Measurements from ENCODE around the gene UTP25. TPM values are rescaled to one million over a fixed set of nuclear protein-coding genes. Genes with fewer than 3 reads are reported as not detected.

The UTP25 gene
- total RNA-seq, 1 donor from 2014 or later: 4.6 TPM

DNA sequence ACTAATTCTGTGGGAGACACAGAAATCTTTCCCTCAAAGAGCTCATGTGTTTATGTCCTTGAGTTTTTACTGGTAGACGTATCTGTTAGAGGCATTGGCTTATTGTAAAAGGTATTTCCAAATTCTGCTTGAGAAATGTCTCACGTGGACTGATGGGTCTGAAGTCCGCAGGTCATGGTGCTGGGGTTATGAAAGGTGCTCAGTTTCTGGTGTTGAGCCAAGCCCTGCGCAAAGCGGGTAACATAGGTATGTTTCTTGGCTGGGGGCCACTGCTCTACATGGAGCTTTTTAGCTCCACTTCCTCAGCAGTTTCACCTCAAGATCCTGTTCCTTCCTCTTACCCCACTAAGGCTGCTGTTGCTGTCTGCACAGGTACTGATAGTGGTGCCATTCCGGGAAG lies 10.8 kb downstream of the UTP25 start:
- Mint-ChIP-seq H3K27ac (ENCODE audit: unreplicated experiment) (no peak overlapping the region), H3K4me1 (ENCODE audit: low read depth, unreplicated experiment) (no peaks in the 10 kb centered on the region), H3K27me3 (ENCODE audit: unreplicated experiment) (no peaks in the 10 kb centered on the region), H3K4me3 (ENCODE audit: unreplicated experiment) (no peak overlapping the region), H3K36me3 (ENCODE audit: unreplicated experiment) (no peaks in the 10 kb centered on the region), H3K9me3 (ENCODE audit: unreplicated experiment) (no peaks in the 10 kb centered on the region)
- no peak for DNase-seq
- TF ChIP-seq, protein P1, sequence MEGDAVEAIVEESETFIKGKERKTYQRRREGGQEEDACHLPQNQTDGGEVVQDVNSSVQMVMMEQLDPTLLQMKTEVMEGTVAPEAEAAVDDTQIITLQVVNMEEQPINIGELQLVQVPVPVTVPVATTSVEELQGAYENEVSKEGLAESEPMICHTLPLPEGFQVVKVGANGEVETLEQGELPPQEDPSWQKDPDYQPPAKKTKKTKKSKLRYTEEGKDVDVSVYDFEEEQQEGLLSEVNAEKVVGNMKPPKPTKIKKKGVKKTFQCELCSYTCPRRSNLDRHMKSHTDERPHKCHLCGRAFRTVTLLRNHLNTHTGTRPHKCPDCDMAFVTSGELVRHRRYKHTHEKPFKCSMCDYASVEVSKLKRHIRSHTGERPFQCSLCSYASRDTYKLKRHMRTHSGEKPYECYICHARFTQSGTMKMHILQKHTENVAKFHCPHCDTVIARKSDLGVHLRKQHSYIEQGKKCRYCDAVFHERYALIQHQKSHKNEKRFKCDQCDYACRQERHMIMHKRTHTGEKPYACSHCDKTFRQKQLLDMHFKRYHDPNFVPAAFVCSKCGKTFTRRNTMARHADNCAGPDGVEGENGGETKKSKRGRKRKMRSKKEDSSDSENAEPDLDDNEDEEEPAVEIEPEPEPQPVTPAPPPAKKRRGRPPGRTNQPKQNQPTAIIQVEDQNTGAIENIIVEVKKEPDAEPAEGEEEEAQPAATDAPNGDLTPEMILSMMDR (IDR thresholded peaks at IDR 0.05; ENCODE audit: partially characterized antibody, unreplicated experiment): no peak

DNA sequence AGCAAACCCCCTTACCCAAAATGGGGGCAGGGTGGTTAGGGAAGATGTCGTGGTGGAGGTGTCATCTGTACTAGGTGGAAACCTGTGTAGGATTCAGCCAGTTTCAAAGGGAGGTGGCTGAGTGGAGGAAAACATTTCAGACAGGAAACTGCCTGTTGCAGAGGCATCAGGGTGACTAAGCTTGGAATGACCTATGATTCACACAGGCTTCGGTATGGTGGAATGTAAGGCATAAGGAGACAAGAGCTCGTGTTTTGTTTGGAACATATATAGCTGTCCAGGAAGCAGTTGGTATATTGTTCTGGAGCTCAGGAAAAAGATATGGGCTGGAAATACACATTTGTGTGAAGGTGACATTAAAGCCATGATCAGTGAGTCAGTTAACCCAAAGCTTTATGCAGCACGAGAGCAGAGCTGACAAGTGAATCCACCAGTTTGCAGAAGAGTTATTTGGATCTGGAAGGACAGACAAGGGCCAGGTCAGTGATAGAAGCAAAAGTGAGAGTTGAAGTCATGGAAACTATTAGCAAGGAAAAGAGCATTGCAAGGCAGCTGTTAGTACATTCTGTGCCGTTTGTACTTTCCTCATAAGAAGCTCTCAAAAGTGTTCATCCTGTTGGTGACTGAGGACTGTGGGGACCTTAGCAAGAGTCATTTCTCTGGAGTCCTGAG lies 12.2 kb downstream of the UTP25 start:
- DNase-seq: no peak
- H3K27me3 Mint-ChIP-seq (ENCODE audit: unreplicated experiment): no peaks in the 10 kb centered on the region
- H3K9me3 Mint-ChIP-seq (ENCODE audit: unreplicated experiment): no peaks in the 10 kb centered on the region
- TF ChIP-seq, protein P1 (IDR thresholded peaks at IDR 0.05; ENCODE audit: partially characterized antibody, unreplicated experiment): no peak
- no peak overlapping the region for H3K27ac Mint-ChIP-seq (ENCODE audit: unreplicated experiment)
- H3K4me1 Mint-ChIP-seq (ENCODE audit: low read depth, unreplicated experiment): no peaks in the 10 kb centered on the region
- H3K4me3 Mint-ChIP-seq (ENCODE audit: unreplicated experiment): no peak overlapping the region
- H3K36me3 Mint-ChIP-seq (ENCODE audit: unreplicated experiment): no peaks in the 10 kb centered on the region

DNA sequence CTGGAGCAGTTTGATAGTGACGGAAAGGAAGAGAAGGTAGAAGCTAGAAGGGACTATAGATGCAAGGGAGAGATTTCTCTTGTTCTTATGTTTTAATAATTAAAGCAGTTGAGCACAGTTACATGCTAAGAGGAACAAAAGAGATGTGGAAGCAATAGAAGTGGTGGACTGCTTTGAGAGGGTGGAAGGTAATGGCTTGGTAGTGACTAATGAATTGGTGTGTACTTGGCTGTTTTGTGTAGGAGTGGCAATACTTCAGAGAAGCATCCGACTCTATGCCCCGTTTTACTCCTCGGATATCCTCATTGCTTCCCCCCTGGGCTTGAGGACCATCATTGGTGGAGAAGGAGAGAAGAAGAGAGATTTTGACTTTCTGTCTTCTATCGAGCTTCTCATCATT lies 12.8 kb downstream of the UTP25 start:
- Mint-ChIP-seq H3K4me1 (ENCODE audit: low read depth, unreplicated experiment) (no peaks in the 10 kb centered on the region), H3K36me3 (ENCODE audit: unreplicated experiment) (no peaks in the 10 kb centered on the region), H3K9me3 (ENCODE audit: unreplicated experiment) (no peaks in the 10 kb centered on the region), H3K4me3 (ENCODE audit: unreplicated experiment) (no peak overlapping the region), H3K27me3 (ENCODE audit: unreplicated experiment) (no peaks in the 10 kb centered on the region), H3K27ac (ENCODE audit: unreplicated experiment) (no peak overlapping the region)
- no peak for DNase-seq
- TF ChIP-seq, protein P1 (IDR thresholded peaks at IDR 0.05; ENCODE audit: partially characterized antibody, unreplicated experiment): no peak

DNA sequence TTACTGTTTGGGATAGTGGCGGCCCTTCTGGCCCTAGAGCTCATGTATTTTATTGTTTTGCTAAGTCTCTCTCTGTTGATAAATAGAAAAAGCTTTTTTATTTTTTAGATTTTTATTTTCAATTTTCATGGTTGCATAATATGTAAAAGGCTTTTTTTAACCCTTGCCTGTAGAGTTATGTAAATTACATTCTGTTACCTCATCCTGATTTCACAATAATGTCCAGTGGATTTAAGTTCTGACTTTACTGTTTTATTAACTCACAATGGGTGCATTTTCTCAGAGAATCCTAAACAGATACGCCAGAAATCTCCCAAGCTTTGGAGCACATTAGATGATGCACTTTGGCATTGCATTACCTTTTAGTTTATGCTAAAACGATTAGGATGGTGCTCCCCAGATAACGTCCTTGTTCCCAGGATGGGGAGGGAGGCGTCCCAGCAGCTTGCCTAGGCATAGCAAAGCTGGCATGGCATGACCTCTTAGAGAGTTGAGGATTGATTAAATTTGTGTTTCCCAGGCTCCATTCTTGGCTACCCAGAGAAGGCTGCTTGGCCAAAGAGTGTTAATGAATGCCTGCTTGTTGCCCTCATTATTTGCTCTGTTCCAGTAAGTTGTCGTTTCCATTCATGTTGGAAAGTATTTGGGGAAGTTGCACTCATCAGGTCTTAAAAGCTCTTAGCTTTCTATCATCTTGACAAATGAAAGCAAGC lies 17.1 kb downstream of the UTP25 start:
- TF ChIP-seq, protein P1 (IDR thresholded peaks at IDR 0.05; ENCODE audit: partially characterized antibody, unreplicated experiment): no peak
- DNase-seq: no peak
- Mint-ChIP-seq H3K9me3 (ENCODE audit: unreplicated experiment) (no peaks in the 10 kb centered on the region), H3K4me1 (ENCODE audit: low read depth, unreplicated experiment) (peaks cover 5% of the 10 kb centered on the region), H3K36me3 (ENCODE audit: unreplicated experiment) (no peaks in the 10 kb centered on the region), H3K27me3 (ENCODE audit: unreplicated experiment) (no peaks in the 10 kb centered on the region), H3K27ac (ENCODE audit: unreplicated experiment) (no peak overlapping the region), H3K4me3 (ENCODE audit: unreplicated experiment) (no peak overlapping the region)

DNA sequence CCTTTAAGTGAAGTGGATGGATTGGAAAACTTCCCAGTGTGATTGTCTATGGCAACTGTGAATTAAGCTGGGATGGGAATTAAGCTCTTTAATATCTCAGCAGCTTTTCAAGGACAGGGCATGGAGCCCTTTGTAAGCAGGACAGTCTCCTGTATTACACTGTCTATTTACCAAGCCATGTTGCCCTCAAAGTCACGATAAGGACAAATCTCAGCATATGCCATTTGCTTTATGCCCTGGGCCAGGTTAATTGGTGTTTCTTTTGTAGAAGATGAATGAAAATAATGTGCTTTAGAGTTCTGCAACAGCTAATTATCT lies 17.6 kb downstream of the UTP25 start:
- Mint-ChIP-seq H3K4me3 (ENCODE audit: unreplicated experiment) (no peak overlapping the region), H3K4me1 (ENCODE audit: low read depth, unreplicated experiment) (peaks cover 9% of the 10 kb centered on the region), H3K9me3 (ENCODE audit: unreplicated experiment) (no peaks in the 10 kb centered on the region), H3K36me3 (ENCODE audit: unreplicated experiment) (no peaks in the 10 kb centered on the region), H3K27ac (ENCODE audit: unreplicated experiment) (no peak overlapping the region), H3K27me3 (ENCODE audit: unreplicated experiment) (no peaks in the 10 kb centered on the region)
- TF ChIP-seq, protein P1 (IDR thresholded peaks at IDR 0.05; ENCODE audit: partially characterized antibody, unreplicated experiment): no peak
- DNase-seq: no peak
